Muscle of arm (tissue), 12 donors: ENCODE results near the gene SLAIN1. TPM values are rescaled to one million over a fixed set of nuclear protein-coding genes. Genes with fewer than 3 reads are reported as not detected.

Experiments
- DNase-seq: peaks from one replicate; pipeline ENCODE4 v3.0.0-alpha.2; 2013
- polyA plus RNA-seq, 12 donors: library from polyadenylated mRNA; unstranded; fragments of 120-200 nt; gene quantifications; one replicate each; pipeline ENCODE4 v1.2.1, GENCODE V29; 2013; ENCODE audit not compliant: insufficient read length in 12 of 12

The SLAIN1 gene
- polyA plus RNA-seq, 12 donors = 4.6 to 7.0 (median 6.4) TPM; not detected in 2

- no peak for DNase-seq
Observed at GRCh38 chr13:77703408-77703807, 5.9 kb downstream of the SLAIN1 start.

GRCh38 chr13:77714119-77714755 is 16.8 kb downstream of the SLAIN1 start:
- DNase-seq = no peak

- no peak for DNase-seq
Observed at GRCh38 chr13:77715233-77715891, 17.9 kb downstream of the SLAIN1 start.

- no peak for DNase-seq
Observed at GRCh38 chr13:77716692-77717091, 19.2 kb downstream of the SLAIN1 start.

- DNase-seq = no peak
Observed at GRCh38 chr13:77717508-77717907, 20.0 kb downstream of the SLAIN1 start.

GRCh38 chr13:77719128-77719527 is 21.6 kb downstream of the SLAIN1 start:
- no peak for DNase-seq

- no peak for DNase-seq
Observed at GRCh38 chr13:77720988-77721387, 23.5 kb downstream of the SLAIN1 start.

- DNase-seq = no peak
Observed at GRCh38 chr13:77724092-77724491, 26.6 kb downstream of the SLAIN1 start.

GRCh38 chr13:77725071-77725470 is 27.6 kb downstream of the SLAIN1 start:
- no peak for DNase-seq

GRCh38 chr13:77728265-77729125 is 31.0 kb downstream of the SLAIN1 start:
- peak; percentile 17 for DNase-seq

GRCh38 chr13:77729502-77730221 is 32.2 kb downstream of the SLAIN1 start:
- no peak for DNase-seq

GRCh38 chr13:77730572-77730971 is 33.1 kb downstream of the SLAIN1 start:
- DNase-seq = no peak

- DNase-seq = no peak
Observed at GRCh38 chr13:77732287-77732686, 34.8 kb downstream of the SLAIN1 start.

GRCh38 chr13:77733674-77734073 is 36.2 kb downstream of the SLAIN1 start:
- no peak for DNase-seq

GRCh38 chr13:77737583-77738200 is 40.2 kb downstream of the SLAIN1 start:
- DNase-seq = no peak

- DNase-seq = no peak
Observed at GRCh38 chr13:77740097-77740735, 42.7 kb downstream of the SLAIN1 start.

- DNase-seq = no peak
Observed at GRCh38 chr13:77740931-77741596, 43.6 kb downstream of the SLAIN1 start.

- DNase-seq = no peak
Observed at GRCh38 chr13:77741597-77741972, 44.1 kb downstream of the SLAIN1 start.

- DNase-seq = no peak
Observed at GRCh38 chr13:77742801-77743200, 45.3 kb downstream of the SLAIN1 start.

GRCh38 chr13:77745784-77746183 is 48.3 kb downstream of the SLAIN1 start:
- no peak for DNase-seq
